EH (cell line): ENCODE measurements around the gene CCL20.

Experiments
- DNase-seq: peaks from one replicate; pipeline ENCODE4 v3.0.0-alpha.2; 2015; ENCODE audit warnings: low read depth

The CCL20 gene

DNA sequence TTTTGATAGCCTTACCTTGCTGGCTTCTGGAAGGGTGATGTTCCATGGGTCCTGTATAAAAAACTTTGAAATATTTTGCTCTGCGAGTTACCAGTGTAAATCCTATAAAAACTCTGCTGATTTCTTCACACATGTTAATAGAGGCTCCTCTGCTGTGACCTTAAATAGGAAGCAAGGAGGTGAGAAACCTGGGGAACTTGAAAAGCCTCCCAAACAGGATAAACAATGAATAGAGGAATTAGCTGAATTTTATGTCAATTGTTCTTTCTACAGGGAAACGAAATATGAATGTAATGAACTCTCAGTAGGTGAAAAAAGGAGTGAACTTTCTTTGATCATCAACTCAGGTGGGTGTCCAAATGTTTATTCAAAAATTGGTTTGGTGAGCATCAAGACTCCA lies 10.8 kb upstream of the CCL20 start:
- no peak for DNase-seq

DNA sequence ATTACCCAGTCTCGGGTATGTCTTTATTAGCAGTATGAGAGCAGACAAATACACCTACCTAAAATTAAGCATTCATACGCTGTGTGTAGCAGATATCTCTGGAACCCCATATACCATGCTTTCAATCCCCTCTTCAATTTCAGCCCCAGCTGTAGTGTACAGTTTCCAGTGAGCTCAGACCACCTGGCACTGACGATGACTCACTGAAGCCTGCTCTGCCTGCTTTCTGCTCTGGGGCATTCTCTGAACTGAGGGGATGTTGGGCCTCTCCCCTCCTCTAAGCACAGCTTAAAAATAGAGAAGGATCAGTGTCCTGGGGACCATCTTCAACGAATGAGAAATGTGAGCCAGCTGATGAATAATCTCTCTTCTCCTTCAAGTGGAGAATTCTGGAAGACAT lies 8.7 kb upstream of the CCL20 start:
- DNase-seq: peak; percentile 5

DNA sequence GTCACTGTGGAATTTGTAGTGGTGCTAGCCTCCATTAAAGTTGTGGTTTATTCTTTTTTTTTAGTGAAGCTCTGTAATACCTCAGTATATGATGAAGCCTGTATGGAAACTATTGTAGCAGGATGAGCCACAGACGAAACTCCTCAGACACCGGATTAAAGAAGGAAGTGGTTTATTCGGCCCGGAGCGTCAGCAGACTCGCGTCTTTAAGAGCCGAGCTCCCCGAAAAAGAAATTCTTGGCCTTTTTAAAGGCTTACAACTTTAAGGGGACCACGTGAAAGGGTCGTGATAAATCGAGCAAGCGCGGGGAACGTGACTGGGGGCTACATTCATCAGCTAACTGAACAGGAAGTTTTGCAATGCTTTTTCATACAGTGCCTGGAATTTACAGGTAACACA lies 8.1 kb upstream of the CCL20 start:
- DNase-seq: no peak

DNA sequence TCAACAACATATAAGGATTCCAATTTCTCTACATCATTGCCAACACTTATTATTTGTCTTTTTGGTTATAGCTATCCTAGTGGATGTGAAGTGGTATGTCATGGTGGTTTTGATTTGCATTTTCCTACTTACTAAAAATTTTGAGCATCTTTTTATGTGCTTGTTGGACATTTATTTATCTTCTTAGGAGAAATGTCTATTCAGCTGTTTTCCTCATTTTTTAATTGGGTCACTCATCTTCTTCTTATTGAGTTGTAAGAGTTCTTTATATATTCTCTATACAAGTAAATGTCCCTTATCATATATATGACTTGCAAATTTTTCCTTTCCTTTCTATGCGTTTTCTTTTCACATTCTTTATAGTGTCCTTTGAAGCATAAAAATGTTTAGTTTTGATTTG lies 4.7 kb upstream of the CCL20 start:
- no peak for DNase-seq

DNA sequence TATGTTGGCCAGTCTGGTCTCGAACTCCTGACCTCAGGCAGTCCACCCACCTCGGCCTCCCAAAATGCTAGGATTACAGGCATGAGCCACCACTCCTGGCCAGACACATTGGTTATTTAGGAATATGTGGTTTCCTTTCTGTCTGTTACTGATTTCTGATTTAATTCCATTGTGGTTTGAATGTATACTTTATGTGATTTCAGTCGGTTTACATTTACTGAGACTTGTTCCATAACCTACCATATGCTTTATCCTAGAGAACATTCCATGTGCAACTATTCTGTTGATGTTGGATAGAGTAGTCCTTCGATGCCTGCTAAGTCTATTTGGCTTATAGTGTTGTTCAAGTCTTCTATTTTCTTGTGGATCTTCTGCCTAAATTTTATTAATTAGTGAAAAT lies 1.6 kb upstream of the CCL20 start:
- no peak for DNase-seq

DNA sequence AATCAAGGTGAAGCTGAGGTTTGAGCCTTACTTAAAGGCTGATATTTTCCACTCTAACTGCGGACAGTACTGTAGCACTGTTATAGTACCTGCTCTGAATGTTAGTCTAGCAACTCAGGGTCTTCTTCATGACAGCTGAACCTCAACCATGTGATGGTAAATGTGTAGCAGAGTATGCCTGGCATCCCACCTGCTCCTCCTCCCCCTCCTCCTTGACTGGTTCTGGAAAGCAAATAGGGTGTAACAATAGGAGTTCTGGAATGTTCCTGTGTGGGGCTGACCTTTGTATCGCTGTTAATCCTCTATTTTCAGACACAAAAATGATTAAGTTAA lies 447 bp upstream of the CCL20 start:
- DNase-seq: no peak

DNA sequence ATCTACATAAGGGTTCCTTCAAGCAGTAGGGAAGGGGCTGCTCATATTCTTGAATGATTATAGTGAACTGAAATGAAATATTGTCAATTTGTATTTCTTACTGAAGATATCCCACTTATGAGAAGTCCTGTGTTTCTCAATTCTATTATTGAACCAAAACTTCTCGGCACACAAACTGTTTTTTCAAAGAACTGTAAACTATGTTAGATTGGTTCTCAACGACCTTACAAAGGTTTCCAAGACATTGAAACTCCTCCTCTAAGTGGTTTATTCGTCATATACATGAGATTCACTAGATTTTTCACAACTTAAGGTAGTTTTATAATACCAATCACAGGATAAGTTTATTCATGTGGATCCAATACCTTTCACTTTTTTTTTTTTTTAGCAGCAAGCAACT lies 1.4 kb downstream of the CCL20 start:
- DNase-seq: no peak

DNA sequence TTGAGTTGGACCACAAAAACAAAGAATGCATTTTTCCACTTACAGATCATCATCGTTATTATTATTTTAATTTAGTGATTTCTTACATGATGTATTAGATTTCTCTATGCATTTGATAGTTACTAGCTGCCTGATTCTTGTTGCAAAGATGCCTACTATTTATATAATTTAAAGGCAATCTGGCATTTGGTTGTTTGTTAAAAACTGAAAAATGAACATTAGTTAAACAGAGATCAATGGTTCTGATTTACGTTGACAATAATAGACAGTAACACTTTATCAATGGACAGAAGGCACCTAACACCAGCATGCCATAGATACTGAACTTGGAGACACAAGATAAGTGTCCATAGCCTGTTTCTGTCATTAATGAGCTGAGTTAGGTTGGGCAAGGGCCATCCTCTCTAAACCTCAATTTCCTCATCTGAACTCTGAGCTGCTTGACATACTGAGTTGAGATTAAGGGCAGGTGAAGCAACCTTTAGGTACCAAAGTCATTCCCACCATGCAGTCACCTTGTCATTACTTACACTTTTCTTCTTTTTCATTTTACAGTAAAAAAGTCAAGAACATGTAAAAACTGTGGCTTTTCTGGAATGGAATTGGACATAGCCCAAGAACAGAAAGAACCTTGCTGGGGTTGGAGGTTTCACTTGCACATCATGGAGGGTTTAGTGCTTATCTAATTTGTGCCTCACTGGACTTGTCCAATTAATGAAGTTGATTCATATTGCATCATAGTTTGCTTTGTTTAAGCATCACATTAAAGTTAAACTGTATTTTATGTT lies 3.1 kb downstream of the CCL20 start:
- DNase-seq: peak; percentile 14

DNA sequence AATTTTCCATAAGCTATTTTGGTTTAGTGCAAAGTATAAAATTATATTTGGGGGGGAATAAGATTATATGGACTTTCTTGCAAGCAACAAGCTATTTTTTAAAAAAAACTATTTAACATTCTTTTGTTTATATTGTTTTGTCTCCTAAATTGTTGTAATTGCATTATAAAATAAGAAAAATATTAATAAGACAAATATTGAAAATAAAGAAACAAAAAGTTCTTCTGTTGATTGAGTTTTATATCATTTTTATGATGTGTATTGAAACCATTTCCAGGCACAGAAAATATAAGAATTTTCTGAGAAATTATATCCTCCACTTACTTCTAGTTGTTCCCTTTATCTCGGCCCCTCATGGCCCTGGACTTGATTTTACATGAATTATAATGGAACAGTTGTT lies 3.7 kb downstream of the CCL20 start:
- no peak for DNase-seq

DNA sequence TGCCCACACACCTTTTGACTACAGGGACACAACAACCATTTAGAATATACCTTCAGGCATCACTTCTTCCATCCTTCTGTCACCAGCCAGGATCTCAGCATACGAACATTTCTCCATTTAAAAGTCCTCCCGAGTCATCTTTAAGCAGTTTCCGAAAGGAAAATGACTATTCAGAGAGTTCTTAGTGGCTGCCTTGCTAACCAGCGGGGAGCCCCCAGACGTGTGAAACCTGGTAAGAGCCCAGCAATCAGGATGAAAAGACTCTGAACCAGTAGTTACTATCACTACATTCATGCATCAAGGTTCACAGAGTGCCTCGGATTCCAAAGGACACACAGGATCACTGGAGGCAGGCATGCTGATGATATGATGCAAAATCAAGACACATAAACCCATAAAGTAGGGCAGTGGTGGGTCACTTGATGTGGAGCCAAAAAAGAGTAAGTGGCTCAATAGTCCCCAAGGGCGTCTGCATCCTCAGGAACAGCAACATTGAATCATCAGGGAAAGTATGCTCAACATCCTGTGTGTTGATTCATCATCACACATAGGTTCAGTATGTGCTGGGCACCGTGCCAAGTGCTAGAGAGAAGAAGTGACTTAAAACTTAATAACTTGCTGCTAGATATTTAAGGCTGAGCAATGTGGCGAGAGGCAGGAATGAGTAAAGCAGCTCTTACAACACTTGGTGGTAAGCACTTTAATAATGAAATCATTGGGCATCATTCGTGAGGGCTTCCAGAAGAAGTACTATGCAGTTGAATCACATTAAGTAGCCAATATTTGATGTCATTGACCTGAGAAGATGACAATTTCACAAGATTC lies 4.4 kb downstream of the CCL20 start:
- DNase-seq: peak; percentile 100

DNA sequence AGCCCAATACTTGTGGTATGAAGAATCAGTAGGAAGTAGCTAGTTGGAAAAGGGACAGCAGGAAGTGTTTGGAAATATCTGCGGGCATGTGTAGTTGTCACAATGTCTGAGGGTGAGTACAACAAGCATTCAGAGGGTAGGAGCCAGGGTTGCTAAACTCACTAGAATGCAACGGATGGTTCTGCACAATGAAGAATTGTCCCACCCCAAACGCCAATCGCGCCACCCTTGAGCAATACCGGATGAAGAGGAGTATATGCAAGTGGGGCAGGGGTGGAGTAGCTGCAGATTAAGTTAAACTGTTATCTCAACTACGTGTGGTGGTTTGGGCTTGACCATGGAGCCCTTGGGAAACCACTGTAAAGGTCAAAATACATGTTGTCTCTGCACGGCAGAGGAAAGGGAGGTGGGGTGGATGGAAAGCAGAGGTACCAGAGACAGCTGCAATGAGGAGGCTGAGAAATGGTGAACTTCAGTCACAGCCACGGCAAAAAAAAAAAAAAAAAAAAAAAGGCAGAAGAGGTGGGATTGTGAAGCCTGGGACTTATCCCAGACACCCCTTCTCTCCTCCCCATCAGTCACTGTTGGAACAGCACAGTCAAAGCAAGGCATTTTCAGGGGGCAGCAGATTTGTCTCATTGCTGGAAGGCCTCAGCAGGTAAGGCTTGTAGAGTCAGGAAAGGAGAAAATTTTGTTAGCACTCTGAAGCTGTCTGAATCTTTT lies 5.2 kb downstream of the CCL20 start:
- no peak for DNase-seq

DNA sequence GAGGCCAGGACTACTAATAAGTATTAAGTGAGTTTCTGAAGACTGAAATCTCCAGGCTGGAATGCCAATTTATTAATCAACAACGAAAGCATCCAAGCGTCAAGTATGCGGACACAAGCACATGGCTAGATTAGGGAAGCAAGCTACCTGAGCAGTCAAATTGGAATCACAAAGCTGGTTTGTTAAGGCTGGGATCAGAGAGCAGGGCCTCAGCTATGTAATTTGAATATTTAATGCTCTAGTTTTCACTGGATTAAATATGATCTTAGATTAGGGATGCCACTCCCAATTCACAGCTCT lies 5.7 kb downstream of the CCL20 start:
- no peak for DNase-seq

DNA sequence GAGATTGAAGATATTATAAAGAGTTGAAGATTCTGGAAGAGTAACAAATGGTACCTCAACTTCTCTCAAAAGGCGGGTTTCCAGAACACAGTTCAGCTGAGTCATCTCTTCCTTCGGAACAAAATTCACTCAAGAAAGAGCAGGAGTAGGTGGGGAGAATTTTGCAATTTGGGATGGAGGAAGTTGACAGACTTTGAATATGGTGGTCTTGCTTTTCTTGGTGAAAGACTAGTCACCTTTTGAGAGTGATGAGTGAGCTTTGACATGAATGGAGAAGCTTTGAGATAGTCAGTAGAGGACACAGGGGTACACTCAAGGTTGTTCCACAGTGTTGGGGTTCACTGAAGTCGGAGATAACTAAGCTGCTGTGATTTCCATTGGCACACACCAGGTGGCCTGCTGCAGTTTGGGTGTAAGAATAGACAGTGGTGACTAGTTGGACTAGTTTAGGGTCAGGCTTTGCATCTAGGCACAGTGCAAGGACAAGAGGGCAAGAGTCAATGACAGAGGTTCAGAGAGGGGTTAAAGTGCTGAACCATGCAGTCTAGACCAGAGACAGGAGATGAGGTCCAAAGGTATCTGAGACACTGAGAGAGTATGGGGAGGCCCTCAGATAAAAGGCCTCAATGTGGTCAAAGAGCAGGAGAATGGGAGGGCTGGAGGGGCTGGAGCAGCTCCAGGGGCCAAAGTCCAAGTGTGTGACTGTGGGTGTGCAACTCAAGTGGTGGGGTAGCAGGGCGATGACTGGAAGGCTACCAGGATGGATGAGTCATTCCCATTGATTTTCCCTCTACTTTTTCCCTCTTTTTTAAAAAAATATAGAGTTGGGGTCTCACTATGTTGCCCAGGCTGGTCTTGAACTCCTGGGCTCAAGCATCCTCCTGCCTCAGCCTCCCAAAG lies 7.7 kb downstream of the CCL20 start:
- no peak for DNase-seq

DNA sequence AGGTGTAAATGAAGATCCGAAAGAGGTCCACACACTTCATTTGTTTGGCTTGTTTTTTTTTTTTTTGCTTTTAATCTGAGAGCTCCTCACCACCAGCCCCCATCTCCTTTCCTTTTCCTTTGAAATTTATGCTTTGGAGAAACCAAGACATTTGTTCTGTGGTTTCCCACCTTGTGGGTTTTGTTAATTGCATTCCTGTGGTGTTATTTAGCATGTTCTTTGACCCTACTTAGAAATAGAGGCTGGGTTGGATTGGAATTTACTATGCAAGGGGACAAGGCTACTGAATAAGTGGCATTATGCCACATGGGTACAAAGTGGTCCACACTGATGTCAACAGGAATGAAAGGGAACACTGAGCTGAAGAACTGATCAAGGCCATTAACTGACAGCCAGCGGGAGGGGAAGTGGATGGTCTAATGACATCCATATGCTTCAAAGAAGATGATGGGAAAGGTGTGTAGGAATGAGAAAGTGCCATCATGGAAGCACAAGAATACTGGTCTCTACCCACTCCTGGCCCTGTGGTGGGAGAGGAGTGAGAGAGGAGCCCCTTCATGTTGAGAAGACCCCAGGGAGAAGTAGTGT lies 8.9 kb downstream of the CCL20 start:
- DNase-seq: peak; percentile 31

DNA sequence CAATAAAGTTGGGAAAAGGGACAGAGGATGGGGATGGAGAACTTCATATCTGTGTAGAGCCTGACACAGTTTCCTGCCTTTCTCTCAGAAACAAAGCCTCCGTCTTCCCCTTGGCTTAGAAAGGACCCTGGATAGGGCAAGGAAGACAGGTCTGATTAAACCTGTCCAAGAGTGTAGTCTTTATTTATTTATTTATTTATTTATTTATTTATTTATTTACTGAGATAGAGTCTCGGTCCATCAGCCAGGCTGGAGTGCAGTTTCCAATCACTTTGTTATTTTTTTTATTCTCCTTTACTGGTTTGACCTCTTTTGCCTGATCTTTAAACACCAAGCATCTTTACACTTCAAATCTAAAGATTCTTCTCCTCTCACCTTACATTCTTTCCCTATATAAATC lies 10.3 kb downstream of the CCL20 start:
- DNase-seq: no peak

DNA sequence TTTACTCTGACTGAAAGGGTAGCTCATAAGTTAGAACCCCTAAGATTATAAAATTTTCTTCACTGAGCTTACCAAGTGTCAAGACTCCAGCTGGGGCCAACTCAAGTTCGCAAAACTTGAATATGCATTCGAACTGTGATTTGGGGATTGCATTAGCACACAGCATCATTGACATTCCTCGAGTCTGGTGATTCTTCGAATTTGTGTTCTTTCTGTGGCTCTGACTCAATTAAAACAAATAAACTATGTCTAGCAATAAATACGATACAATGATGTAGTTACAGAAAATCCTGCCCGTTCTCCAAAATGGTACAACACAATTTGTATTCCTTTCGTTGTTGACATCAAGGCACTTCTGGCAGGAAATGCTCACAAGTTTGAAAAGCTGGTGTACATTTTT lies 11.1 kb downstream of the CCL20 start:
- DNase-seq: no peak

DNA sequence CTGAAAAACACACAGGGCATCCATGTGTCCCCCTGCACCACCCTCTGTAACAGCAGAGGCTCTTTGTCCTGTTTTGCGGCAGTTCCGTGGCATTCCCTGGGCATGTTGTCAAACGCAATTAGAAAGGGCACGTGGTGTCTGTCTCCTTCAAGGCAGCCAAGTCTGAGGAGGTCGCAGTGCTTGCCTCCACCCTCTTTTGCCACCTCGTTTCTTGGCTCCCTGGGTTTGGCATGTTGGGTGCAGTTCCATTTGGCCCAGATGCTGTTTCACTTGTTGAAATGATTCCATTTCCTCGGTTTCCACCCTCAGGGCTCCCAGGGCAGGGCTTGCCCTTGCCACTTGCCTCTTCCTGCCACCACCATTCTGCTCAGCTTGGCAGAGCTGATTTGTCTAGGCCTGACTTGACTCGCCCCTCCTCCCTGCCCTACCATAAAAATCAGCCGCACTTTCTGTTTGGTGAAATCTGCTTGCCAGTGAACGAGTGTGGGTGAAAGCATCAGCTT lies 12.4 kb downstream of the CCL20 start:
- no peak for DNase-seq

DNA sequence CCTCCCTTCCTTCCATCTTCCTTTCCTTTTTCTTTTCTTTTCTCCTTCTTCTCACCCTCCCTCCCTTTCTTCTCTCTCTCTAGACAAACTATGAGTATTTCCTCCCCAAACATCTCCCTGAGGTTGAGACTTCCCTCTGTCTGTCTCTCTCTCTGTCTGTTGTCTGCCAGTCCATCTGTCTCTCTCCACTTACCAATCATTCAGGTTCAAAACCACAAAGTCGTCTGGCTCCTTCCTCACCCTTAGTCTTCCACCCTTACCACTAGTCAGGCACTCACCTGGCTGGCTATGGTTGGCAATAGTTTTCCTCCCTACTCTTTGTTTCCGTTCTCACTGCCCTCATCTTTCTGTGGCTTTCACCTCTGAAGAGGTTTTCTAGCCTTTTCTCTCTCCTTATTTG lies 12.9 kb downstream of the CCL20 start:
- no peak for DNase-seq

DNA sequence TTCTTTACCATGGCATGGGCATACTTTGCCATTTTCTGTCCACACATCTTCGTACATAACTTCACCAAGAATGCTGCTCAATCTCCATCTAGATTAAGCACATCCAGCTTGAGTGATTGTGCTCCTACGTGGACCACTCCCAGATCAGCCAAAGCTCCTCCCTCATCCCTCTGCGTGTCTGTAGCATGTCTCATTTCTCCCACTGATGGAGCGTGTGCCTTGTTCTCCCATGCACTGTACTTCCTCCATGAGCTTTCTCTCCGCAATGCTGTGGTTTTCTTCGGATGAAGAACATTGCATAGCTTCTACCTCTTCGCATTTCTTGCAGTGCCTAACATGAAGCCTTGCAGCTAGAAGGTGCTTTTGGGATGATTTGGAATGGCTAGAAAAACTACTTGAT lies 13.5 kb downstream of the CCL20 start:
- DNase-seq: no peak

DNA sequence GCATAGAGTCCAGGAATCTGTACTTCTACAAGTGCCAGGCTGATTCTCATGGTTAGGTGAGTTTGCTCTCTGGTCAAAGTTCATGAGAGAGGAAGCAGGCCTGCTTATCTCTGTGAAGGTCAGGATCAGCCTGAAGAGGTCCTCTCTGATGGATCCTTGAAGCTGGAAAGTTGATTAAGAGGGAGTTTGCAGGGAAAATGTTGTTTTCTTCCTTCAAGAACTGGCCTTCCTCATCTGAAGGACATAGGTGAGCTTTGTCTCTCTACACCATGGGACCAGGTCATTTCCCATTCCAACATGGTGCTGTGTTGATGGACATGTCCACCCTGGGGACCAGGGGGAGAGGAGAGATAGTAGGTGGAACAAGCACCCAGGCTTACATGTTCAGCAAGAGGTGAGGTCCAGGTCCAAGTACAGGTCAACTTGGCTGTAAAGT lies 14.9 kb downstream of the CCL20 start:
- DNase-seq: no peak

DNA sequence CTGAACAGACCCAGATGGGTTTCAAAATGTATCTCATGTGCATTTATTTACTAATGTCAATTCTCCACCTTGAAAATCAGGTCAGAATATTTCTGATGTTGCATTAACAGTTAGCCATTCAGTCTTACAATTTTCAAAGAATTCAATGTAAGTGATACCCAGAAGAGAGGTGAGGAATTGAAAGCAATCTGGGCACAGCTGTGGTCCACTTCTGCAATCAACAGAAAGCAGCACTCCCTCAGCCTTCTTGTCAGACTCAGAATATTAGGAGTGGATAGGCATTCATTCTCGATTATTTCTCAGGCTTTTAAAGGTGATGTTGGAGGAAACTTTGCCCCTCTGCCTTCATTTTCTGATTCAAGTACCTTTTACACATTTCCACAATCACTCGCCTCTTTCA lies 15.7 kb downstream of the CCL20 start:
- DNase-seq: no peak

DNA sequence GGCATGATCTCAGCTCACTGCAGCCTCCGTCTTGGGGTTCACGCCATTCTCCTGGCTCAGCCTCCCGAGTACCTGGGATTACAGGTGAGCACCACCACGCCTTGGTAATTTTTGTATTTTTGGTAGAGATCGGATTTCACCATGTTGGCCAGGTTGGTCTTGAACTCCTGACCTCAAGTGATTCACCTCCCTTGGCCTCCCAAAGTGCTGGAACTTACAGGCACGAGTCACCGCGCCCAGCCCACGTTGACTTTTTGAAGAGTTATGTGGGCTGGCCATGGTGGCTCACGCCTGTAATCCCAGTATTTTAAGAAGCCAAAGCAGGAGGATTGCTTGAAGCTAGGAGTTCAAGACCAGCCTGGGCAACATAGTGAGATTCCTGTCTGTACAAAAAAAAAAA lies 20.8 kb downstream of the CCL20 start:
- DNase-seq: no peak
